ENCODE measurements around the gene TBX10. TPM values are rescaled to one million over a fixed set of nuclear protein-coding genes. Genes with fewer than 3 reads are reported as not detected.
"Not testable (repeated sequence)": the region's sequence is repeated elsewhere in the genome, so short reads cannot be mapped to it uniquely, and the experiment has no call there.

TBX10 gene
- total RNA-seq, 1 experiment from 2014 or later, result not detected

DNA sequence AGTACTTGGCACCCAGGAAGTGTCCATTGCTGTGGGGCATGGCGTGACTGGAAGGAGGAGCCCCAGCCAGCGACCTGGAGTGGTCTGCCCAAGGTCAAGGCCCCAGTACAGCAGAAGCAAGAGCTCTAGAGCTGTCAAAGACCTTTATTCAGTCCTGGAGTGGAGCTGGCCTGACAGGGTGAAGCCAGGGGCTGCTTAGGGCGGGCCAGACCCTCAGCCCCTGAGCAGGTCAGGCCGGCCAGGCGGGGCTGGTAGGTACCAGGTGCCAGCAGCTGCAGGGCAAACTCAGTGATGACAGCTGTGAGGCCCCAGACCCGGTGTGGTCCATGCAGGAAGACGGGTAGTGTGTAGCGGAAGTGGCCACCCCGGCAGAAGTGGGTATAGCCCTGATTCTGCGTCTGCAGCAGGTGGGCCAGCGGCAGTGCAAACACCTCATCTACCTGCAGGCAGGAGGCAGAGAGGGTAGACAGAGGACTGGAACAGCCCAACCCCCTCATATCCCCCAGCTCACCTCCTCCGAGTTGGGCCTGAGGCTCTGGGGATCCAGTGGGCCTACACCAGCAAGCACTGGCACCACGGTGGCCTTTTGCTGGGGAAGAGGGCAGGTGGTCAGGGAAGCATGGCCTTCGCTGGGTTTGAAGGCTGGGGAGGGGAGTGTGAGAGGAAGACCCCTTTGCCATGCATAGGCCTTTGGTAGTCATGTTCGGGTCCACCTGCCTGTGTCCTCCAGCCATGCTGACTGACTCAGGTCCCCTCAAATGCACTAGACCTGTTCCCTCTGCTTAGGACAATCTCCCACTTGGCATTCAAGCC is 11.5 kb downstream of the TBX10 start:
- ChIA-PET POLR2A (ENCODE audit: low non-redundant PET) (no interaction called here), CTCF (interaction anchor here (0.5 to 2.4 kb wide), 2 partner anchors 14 to 1310 kb away, joined by 6 to 16 read pairs; no protein-coding TSS in a partner anchor)
- H3K27me3 ChIP-seq (replicated peaks; ENCODE audit: insufficient read depth, low read depth, low read length, poor library complexity), result no peaks in the 10 kb centered on the region
- no peak overlapping the region for H3K4me3 ChIP-seq (ENCODE audit: low read depth, low read length, poor library complexity, severe bottlenecking)
- H3K36me3 ChIP-seq (ENCODE audit: insufficient read depth, low read length, poor library complexity, severe bottlenecking), result no peaks in the 10 kb centered on the region
- no peak for DNase-seq (ENCODE audit: low spot score)
- H3K27ac ChIP-seq (ENCODE audit: low read depth, low read length, poor library complexity, severe bottlenecking), result no peak overlapping the region
- H3K9me3 ChIP-seq (ENCODE audit: low read depth, low read length, poor library complexity, severe bottlenecking), result no peaks in the 10 kb centered on the region
- no TSS peak for BruUV-seq (replicated peaks)
- intact Hi-C loops (cut with micrococcal nuclease; ENCODE audit: unreplicated experiment), result no loop called here
- H3K4me1 ChIP-seq (ENCODE audit: insufficient read depth, low read length, poor library complexity, severe bottlenecking), result peaks cover 11% of the 10 kb centered on the region
- TF ChIP-seq, protein P1, sequence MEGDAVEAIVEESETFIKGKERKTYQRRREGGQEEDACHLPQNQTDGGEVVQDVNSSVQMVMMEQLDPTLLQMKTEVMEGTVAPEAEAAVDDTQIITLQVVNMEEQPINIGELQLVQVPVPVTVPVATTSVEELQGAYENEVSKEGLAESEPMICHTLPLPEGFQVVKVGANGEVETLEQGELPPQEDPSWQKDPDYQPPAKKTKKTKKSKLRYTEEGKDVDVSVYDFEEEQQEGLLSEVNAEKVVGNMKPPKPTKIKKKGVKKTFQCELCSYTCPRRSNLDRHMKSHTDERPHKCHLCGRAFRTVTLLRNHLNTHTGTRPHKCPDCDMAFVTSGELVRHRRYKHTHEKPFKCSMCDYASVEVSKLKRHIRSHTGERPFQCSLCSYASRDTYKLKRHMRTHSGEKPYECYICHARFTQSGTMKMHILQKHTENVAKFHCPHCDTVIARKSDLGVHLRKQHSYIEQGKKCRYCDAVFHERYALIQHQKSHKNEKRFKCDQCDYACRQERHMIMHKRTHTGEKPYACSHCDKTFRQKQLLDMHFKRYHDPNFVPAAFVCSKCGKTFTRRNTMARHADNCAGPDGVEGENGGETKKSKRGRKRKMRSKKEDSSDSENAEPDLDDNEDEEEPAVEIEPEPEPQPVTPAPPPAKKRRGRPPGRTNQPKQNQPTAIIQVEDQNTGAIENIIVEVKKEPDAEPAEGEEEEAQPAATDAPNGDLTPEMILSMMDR (conservative IDR thresholded peaks at IDR 0.05; ENCODE audit: low read depth, low read length), result no peak
- TF ChIP-seq EZH2 (IDR thresholded peaks at IDR 0.05; ENCODE audit: borderline replicate concordance, low read depth, low read length, poor library complexity, severe bottlenecking), result no peak

- H3K27ac ChIP-seq (ENCODE audit: low read depth, low read length, poor library complexity, severe bottlenecking), result no peak overlapping the region
- H3K27me3 ChIP-seq (replicated peaks; ENCODE audit: insufficient read depth, low read depth, low read length, poor library complexity), result no peaks in the 10 kb centered on the region
- ChIA-PET CTCF (no interaction called here), POLR2A (ENCODE audit: low non-redundant PET) (no interaction called here)
- H3K4me1 ChIP-seq (ENCODE audit: insufficient read depth, low read length, poor library complexity, severe bottlenecking), result peaks cover 11% of the 10 kb centered on the region
- H3K4me3 ChIP-seq (ENCODE audit: low read depth, low read length, poor library complexity, severe bottlenecking), result no peak overlapping the region
- H3K9me3 ChIP-seq (ENCODE audit: low read depth, low read length, poor library complexity, severe bottlenecking), result no peaks in the 10 kb centered on the region
- intact Hi-C loops (cut with micrococcal nuclease; ENCODE audit: unreplicated experiment), result no loop called here
- no peak for DNase-seq (ENCODE audit: low spot score)
- no TSS peak for BruUV-seq (replicated peaks)
- no peaks in the 10 kb centered on the region for H3K36me3 ChIP-seq (ENCODE audit: insufficient read depth, low read length, poor library complexity, severe bottlenecking)
- TF ChIP-seq, protein P1 (conservative IDR thresholded peaks at IDR 0.05; ENCODE audit: low read depth, low read length), result no peak
- TF ChIP-seq EZH2 (IDR thresholded peaks at IDR 0.05; ENCODE audit: borderline replicate concordance, low read depth, low read length, poor library complexity, severe bottlenecking), result no peak
Observed at GRCh38 chr11:67627441-67627811, 12.1 kb downstream of the TBX10 start.

GRCh38 chr11:67626970-67627369 is 12.6 kb downstream of the TBX10 start:
- ChIA-PET POLR2A (ENCODE audit: low non-redundant PET) (no interaction called here), CTCF (no interaction called here)
- intact Hi-C loops (cut with micrococcal nuclease; ENCODE audit: unreplicated experiment), result no loop called here
- Histone ChIP-seq H3K27ac (ENCODE audit: low read depth, low read length, poor library complexity, severe bottlenecking) (no peak overlapping the region), H3K27me3 (replicated peaks; ENCODE audit: insufficient read depth, low read depth, low read length, poor library complexity) (no peaks in the 10 kb centered on the region), H3K4me1 (ENCODE audit: insufficient read depth, low read length, poor library complexity, severe bottlenecking) (peaks cover 11% of the 10 kb centered on the region), H3K36me3 (ENCODE audit: insufficient read depth, low read length, poor library complexity, severe bottlenecking) (no peaks in the 10 kb centered on the region), H3K9me3 (ENCODE audit: low read depth, low read length, poor library complexity, severe bottlenecking) (no peaks in the 10 kb centered on the region), H3K4me3 (ENCODE audit: low read depth, low read length, poor library complexity, severe bottlenecking) (no peak overlapping the region)
- no TSS peak for BruUV-seq (replicated peaks)
- TF ChIP-seq, protein P1 (conservative IDR thresholded peaks at IDR 0.05; ENCODE audit: low read depth, low read length), result no peak
- TF ChIP-seq EZH2 (IDR thresholded peaks at IDR 0.05; ENCODE audit: borderline replicate concordance, low read depth, low read length, poor library complexity, severe bottlenecking), result no peak
- no peak for DNase-seq (ENCODE audit: low spot score)

- intact Hi-C loops (cut with micrococcal nuclease; ENCODE audit: unreplicated experiment); DNase-seq (ENCODE audit: low spot score); CTCF ChIA-PET; POLR2A ChIA-PET (ENCODE audit: low non-redundant PET); H3K4me3 ChIP-seq (ENCODE audit: low read depth, low read length, poor library complexity, severe bottlenecking); H3K36me3 ChIP-seq (ENCODE audit: insufficient read depth, low read length, poor library complexity, severe bottlenecking); H3K27ac ChIP-seq (ENCODE audit: low read depth, low read length, poor library complexity, severe bottlenecking); BruUV-seq (replicated peaks); H3K27me3 ChIP-seq (replicated peaks; ENCODE audit: insufficient read depth, low read depth, low read length, poor library complexity); H3K9me3 ChIP-seq (ENCODE audit: low read depth, low read length, poor library complexity, severe bottlenecking): not testable (repeated sequence)
- peaks cover 11% of the 10 kb centered on the region for H3K4me1 ChIP-seq (ENCODE audit: insufficient read depth, low read length, poor library complexity, severe bottlenecking)
Observed at GRCh38 chr11:67626131-67626833, 13.3 kb downstream of the TBX10 start.

- POLR2A ChIA-PET (ENCODE audit: low non-redundant PET); H3K4me3 ChIP-seq (ENCODE audit: low read depth, low read length, poor library complexity, severe bottlenecking); DNase-seq (ENCODE audit: low spot score); BruUV-seq (replicated peaks); H3K36me3 ChIP-seq (ENCODE audit: insufficient read depth, low read length, poor library complexity, severe bottlenecking); H3K9me3 ChIP-seq (ENCODE audit: low read depth, low read length, poor library complexity, severe bottlenecking); H3K27me3 ChIP-seq (replicated peaks; ENCODE audit: insufficient read depth, low read depth, low read length, poor library complexity); H3K4me1 ChIP-seq (ENCODE audit: insufficient read depth, low read length, poor library complexity, severe bottlenecking); H3K27ac ChIP-seq (ENCODE audit: low read depth, low read length, poor library complexity, severe bottlenecking); CTCF ChIA-PET; intact Hi-C loops (cut with micrococcal nuclease; ENCODE audit: unreplicated experiment): not testable (repeated sequence)
Observed at GRCh38 chr11:67623795-67624194, 15.8 kb downstream of the TBX10 start.

Measured in A673 (cell line).